GM21526 (cell line): ENCODE results near the gene RBM38.

Source experiments
- ATAC-seq: cut with Tn5 transposase; IDR thresholded peaks from one replicate; pipeline ENCODE4 v1.9.1; 2021; ENCODE audit warnings: moderate library complexity; ENCODE audit not compliant: unreplicated experiment, low FRiP score

The RBM38 gene

DNA sequence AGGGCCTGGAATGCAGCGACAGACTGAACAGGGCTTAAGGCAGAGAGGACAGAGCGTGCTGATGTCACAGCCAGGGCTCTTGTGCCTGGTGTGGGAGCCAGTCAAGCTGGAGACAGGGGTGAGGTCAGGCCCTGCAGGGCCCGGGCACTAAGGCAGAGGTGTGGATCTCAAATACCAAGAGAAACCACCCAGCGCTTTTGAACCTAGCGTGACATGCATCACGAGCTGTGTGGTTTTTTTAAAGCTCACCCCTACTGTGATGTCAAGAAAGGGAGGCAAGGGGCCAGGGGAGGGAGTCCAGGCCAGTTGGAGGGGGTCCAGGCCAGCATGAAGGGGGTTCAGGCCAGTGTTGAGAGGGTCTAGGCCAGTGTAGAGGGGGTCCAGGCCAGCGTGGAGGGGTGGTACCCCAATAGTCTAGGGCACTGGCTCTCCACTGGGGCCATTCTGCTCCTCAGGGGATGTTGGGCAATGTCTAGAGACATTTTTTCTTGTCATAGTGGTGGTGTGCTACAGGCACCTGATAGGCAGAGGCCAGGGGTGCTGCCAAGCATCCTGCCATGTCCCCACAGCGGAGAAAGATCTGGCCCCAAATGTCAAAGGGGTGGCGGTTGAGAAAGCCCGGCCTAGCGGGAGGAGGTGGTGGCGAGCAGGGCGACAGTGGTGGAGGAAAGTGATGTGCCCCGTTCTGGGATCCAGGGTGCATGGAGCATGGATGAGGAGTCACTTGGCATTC, 42.6 kb downstream of the RBM38 start:
- no peak for ATAC-seq

DNA sequence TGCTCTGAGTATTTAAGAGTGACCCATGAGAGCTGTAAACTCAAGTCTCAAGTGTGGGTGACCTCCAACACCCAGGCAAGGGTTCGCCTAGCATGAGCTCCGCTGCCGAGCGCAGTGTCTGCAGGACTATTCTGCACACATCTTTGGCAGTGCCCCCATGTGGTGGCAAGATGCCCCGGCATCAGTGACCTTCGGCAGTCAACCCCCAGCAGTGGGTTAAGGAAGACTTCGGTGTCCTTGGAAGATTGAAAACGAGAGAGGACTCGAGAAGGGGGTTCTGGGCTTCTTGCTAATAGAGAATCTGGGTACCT, 43.1 kb downstream of the RBM38 start:
- no peak for ATAC-seq

DNA sequence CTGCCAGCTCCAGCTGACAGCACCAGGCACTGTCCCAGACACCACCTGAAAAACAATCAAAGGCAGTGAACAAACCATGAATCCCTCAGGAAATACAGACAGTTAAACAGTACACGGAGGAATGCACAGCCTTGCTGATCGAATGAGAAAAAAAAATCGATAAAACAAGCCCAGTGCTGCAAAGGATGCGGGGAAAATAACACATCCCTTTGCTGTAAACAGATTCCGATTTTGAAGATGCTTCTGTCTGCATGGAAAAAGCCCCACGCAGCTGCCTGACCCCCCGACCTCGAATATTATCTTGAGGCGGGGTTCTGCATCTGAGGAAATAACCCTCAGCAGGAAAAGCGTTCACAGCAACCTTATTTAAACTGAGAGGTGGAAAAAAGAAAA, 43.9 kb downstream of the RBM38 start:
- ATAC-seq: no peak

DNA sequence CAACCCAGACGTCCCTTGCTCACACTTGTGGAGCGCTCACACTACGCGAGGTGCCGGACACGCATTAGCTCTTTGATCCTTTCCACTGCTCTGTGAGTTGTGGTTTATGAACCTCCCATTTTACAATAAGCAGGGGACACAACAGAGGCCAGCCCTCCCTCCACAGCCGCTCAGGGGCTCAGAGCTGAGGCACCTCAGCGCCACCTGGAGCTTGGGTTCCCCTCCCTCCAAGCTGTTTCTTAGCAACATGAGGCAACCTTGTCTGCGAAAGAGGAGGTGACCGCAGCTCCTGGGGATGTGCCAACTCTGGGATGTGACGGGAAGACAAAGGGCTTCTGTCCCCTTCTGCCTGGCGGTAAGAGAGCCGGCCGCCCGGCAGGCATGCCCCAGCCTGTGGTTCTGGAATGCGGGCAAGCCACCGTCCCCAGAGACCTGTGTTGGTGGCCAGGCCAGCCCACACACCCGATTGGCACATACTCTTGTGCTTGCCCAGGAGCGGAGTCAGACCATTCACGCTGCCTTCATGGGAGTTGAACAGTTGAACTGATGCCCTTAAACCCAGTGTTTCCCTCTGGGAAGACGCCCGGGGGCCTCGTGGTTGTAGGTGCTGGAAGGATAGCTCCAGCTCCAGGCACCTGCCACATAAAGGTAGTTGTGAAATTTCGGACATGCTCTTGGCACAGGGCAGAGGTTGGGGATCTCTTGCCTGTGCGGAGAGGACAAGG, 44.5 kb downstream of the RBM38 start:
- ATAC-seq: no peak

DNA sequence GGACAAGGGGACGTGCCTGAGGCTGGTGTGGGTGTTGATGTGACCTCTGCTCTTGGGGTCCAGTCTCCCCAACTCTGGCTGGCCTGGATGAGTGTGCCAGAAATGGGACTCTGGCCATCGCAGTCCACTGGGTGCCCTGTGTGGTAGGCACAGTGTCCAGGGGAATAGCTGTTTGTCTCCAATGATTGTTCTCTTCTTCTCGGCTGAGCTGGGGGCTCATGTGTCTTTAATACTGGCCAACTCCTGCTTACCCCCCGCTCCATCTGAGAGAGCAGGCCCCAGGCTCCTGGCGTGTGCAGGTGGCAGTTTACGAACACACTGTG, 45.0 kb downstream of the RBM38 start:
- ATAC-seq: no peak

DNA sequence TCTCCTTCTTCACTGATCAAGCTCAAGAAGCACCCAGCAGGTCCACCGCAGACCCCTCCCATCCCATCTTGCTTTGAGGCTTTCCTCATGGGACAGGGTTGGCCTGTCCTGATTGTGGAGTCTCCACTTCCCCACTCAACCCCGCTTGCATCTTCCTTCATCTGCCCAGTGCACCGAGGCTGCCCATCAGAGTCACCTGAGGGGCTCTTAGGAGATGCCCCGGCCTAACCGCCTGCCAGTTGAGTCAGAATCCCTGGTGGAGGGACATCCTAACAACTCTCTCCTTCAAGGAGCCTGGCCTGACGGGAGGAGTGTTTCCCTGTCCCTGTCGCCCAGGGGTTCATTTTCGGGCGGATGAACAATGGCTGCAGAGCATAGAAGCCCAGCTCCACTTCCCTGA, 46.1 kb downstream of the RBM38 start:
- no peak for ATAC-seq

DNA sequence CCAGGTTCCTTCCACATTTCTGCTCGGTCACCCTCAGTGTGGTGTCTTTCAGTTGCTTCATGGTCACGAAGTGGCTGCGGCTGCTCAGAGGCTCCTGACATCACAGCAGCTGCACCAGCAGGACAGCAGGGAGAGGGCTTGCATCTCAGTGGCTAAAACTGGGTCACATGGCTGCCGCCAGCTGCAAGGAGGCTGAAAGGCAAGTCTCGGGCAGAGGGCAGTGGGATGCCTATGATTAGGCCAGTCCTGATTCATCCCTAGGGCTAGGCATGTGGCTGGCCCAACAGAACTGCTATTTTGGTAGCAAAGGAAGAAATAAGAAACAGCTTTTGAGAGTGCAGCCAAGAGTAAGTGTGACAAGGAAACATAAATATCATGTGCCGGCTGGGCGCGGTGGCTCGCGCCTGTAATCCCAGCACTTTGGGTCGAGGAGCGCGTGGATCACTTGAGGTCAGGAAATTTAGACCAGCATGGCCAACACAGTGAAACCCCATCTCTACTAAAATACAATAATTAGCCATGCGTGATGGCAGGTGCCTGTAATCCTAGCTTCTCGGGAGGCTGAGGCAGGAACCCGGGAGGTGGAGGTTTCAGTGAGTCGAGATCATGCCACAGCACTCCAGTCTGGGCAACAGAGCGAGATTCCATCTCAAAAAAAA, 46.6 kb downstream of the RBM38 start:
- no peak for ATAC-seq

DNA sequence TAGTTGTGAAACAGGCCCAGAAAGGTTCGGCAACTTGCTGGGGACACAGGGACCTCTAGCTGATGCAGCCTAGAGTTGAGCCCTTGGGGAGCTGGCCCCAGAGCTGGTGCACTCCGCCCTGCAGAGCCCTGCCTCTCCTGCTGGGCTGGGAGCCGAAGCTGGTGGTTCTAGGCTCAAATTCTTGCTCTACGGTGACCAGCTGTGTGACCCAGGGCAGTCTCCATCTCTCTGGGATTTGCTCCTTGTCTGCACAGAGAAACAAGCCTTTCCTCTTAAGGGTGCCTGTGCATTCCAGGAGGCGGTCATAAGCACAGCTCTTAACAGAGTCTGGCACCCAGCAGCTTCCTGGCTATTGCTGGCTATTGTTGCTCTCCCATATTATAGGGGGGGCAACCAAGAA, 47.4 kb downstream of the RBM38 start:
- no peak for ATAC-seq

DNA sequence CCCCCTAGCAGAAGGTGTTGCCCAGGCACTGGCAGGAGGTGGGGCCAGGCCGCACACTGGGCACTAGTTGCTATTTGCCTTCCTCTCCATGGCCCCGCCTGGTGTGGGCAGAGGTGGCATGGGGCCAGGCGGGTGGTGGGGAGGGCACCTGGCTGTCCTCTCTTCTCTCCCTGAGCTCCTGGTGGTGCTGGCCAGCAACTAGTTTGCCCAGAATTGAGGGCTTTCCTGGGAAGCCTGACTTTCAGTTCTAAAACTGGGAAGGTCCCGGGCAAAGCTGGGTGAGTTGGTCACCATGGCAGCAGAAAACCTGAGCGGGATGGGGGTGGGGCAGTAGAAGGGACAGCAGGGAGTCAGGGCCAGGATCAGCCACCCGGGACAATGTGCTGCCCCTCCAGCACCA, 48.2 kb downstream of the RBM38 start:
- no peak for ATAC-seq

DNA sequence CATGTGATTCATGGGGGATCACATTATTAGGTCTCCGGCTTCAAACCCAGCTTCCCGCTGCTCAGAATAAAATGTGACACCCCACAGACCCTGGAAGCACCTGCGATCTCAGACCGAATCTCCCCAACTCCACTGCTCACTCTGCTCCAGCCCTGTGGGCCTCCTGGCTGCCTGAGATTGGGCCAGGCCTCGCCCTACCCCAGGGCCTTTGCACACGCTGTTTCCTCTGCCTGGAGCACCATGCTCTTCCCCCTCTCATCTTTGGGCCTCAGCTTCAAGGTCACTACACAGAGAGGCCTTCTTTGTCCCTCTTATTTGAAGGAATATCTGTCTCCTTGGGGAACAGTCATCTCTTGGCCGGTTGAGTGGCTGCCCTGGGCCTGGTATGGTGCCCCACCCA, 48.8 kb downstream of the RBM38 start:
- no peak for ATAC-seq

DNA sequence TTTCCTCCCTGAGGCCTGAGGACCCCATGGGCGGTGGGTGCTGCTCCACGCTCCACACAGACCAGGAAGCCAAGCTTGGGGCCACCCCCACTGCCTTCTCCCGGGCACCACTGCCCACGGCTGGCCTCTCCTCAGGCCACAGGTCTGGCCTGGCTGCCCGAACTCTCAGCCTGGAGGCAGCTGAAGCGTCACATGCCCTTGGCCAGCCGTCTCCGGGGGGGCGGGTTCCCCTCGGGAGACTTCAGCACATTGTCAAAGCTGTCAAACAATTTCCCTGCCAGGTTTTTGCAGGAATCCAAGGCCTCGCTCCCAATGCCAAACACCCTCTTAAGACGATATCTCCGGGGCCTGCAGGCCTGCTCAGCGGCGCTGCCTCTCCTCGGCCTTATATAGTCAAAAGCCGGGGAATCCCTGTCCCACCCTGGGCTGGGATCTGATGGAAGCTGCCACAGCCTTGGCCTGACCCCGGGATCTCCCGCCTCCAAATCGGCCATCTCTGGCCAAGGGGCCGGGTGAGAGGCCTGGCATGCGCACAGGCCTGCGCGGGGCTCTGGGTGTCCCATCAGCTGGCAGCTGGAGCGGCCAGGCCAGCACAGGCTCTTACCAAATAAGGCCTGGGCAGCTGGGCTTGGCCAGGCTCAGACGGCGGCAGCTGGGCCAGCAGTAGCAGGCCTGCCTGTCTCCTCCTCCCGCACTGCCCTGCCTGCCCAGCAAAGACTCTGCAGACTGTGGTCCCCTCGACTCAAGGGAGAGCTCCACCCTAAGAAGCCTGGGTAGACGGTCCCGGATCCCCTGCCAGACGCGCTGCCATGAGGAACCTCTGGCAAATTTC, 49.7 kb downstream of the RBM38 start:
- no peak for ATAC-seq

DNA sequence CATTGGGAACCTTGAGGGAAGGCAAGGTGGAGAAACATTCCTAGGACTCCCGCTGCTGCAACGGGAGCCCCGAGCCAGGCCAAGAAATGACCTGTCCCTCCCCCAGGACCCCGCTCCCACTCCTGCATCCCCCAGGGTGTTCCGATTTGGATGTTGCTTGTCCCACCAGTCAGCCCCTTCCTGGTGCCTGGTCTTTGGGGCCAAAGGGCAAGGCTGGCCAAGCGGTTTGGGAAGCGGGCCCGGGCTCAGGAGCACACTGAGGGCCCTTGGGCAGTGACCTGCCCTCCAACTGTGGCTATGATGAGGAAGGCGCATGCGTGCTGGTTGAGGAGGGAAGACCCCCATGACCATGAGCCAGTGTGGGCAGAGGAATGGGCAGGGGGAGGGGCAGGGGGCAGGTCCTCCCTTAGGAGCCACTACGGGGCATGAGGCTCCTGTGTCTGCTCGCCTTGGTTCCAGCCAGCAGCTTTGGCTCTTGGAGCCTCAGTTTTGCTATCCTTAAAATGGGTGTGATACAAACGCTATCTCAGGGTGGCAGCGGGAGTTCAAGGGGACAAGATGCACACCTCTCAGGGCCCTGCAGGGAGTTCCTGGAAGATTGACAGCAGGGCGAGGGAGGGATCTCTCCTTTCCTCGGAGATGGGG, 50.4 kb downstream of the RBM38 start:
- no peak for ATAC-seq

DNA sequence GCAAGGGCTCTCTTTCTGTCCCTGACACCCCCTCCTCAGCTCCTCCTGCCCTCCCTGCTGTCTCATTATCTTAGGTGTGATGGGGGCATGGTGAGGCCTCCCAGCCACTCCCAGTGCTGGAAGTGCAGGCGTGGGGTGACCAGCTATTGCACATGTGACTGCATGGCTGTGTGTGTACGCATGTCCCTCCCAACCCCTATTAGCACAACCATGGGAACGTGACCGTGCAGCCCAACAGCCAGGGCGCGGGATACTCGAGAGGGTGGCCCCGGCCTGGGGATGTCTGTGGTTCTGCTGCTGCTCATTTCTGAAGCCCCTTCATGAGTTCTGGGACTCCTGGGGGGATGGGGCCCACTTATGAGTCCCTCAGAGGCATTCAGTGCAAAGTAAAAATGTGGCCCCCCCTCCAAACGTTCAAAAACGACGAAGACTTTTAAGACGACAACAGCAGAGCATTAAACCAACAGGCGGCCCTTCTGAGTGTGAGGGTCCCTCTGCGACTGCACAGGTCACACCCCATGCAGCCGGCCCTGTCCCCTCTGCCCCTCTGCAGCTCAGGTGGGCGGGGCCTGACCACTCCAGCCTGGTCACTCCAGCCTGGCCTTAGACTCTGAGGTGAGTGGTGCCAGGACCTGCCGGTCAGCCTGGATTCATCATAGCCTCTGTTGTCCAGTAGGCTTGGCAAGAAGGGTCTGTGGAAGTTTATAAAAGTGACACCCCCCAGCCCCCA, 51.1 kb downstream of the RBM38 start:
- no peak for ATAC-seq

DNA sequence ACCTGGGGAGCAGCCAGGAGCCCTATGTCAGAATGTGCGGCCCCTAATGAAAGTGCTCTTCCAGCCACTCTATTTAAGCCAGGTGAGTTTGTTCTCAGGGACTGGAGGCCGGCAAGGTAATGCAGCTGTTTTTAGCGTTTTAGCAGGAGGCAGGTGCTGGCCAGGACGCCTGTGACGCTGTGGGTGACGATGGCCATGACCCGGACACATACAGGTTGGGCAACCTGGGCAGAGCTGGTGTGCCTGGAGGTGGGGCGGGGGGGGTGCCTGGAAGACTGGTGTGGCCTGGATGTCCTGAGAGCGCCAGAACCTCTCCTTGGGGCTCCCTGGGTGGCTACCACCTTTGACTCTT, 51.7 kb downstream of the RBM38 start:
- no peak for ATAC-seq

DNA sequence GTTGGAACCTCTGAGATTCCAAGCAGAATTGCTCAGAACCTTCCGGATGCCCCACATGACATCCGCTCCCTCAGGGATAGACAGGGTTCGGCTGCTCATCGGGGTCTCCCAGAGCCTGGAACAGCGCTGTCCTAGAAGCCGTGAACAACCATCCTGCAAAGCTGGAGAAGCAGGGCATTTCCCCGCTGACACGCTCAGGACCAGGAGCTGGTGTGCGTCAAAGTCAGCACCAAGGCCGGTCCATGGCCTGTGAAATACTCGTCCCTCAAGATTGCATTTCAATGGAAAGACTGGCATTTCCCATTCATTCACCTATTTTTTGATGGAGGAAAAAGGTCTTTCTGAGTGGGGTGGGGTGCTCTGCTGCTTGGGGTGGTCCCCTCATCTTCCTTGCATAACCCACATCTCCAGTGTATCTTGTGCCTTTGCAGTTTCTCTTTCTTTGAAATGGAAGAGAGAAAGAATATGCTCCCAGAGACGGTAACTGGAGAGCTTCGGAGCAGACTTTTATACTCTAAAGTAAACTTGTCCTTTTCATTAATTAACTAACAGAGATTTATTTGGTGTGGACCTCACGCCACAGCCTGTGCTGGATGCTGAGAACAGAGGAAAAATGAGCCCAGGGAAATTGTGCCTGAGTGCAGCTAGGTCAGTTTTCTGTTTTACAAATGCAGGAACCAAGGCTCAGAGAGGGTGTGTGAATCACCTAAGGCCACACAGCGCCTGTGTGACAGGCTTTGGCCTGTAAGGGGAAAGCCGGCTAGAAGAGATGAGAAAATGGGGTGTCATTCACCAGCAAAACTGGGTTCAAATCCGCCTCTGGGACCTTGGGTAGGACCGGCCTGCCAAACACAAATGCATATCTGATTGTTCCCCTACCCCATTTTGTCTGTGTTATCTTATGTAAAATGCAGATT, 52.4 kb downstream of the RBM38 start:
- no peak for ATAC-seq

DNA sequence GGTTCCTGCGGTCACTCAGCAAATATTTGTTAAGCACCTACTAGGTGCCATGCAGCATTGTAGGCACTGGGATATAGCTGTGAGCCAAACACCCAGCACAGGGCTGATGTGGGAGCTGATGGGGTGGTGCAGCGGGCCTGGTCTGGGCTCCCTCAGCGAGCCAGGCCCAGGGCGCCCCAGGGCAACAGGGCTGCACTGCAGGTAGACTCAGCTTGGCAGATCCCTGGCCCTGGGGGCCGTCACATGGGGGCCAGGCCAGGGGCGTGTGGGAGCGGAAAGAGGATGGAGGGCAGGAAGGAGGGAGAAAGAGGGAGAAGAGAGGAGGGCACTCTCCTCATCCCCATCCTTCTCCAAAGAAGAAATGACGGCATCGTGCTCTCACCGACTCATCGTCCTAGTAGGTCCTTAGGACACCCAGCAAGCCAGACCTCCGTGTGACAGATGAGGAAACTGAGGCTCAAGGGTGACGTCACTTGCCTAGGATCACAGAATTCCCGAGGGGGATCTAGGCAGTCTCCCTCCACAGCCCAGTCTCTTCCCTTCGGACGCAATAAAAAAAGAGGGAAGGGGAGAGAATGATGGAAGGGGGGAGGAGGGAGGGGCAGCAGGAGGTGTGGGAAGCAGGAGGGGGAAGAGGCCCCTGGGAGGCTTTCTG, 53.3 kb downstream of the RBM38 start:
- ATAC-seq: no peak

DNA sequence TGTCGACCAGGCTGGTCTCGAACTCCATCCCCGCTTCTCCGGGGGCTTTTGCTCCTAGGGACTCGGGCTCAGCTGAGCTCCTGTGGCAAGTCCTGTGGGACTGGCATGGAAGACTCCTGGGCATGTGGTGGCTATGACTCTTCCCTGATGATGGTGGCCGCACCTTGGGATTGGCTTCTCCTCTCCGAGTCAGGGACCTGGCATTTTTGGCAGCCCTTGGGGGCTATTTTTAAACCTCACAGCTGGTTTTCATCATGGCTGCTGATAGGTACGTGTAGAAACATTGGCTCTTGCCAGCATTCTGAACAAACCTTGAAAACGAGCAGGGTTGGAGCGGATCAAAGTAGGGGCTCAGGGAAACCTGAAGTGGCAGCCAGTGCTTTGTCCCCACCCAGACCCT, 54.1 kb downstream of the RBM38 start:
- ATAC-seq: no peak

DNA sequence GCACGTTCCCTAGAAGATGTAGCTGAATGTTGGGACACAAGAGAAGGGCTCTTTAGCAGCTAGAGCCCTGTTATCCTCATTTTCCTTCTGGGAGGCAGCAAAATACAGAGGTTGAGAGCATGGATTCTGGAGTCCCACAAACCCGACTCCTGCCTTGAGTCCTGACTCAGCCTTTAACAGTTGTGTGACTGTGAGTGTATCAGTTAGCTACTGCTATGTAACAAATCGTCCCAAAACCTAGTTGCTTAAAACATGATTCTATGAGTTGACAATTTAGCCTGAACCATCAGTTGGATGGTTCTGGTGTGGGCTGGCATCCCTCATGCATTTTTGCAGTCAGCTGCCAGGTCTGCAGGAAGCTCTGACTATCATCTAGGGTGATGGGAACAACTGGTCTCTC, 54.6 kb downstream of the RBM38 start:
- ATAC-seq: no peak
